ENCODE measurements around the gene WDSUB1. TPM values are rescaled to one million over a fixed set of nuclear protein-coding genes. Genes with fewer than 3 reads are reported as not detected.

Gene WDSUB1
- total and polyA plus RNA-seq, 9 of the 15 experiments (the other 6 are each of a cell fraction or from before 2014, with no cell fraction given) = 5.2 to 13.7 (median 9.4) TPM

- TF ChIP-seq PKNOX1 (IDR thresholded peaks at IDR 0.05) = no peak
- TF ChIP-seq ZNF318 (IDR thresholded peaks at IDR 0.05; ENCODE audit: borderline replicate concordance in 1 of 2, low read depth in 1 of 2) = no peak
- TF ChIP-seq TCF7L2 (IDR thresholded peaks at IDR 0.05; ENCODE audit: low read depth, low read length) = no peak
- TF ChIP-seq COPS2 (conservative IDR thresholded peaks at IDR 0.05) = no peak
- no peak for TF ChIP-seq RUNX1 (IDR thresholded peaks at IDR 0.05; ENCODE audit: low read depth)
- TF ChIP-seq SAFB (IDR thresholded peaks at IDR 0.05; ENCODE audit: borderline replicate concordance, low read depth, low read length) = no peak
- TF ChIP-seq ARNT (IDR thresholded peaks at IDR 0.05) = no peak
- TF ChIP-seq KAT8 (IDR thresholded peaks at IDR 0.05; ENCODE audit: low read depth) = no peak
Measured at GRCh38 chr2:159218389-159218788, 68.1 kb downstream of the WDSUB1 start (continued).

All from K562 (cell line).